Fibroblast of skin of abdomen (primary cell): Measurements from ENCODE around the gene LARGE1.
A peak's percentile ranks its signal among the peaks of the same experiment; 100 is the strongest.

Experiments
- DNase-seq: peaks from one replicate; pipeline ENCODE4 v3.0.0-alpha.2; 2013

Gene LARGE1

GRCh38 chr22:33656808-33657628 is 263.3 kb downstream of the LARGE1 start:
- DNase-seq = peak; percentile 29

GRCh38 chr22:33654173-33654895 is 265.9 kb downstream of the LARGE1 start:
- no peak for DNase-seq

GRCh38 chr22:33653532-33654063 is 266.7 kb downstream of the LARGE1 start:
- DNase-seq = no peak

- peak; percentile 39 for DNase-seq
Measured at GRCh38 chr22:33652615-33653014, 267.7 kb downstream of the LARGE1 start.

- no peak for DNase-seq
Measured at GRCh38 chr22:33650244-33650643, 270.0 kb downstream of the LARGE1 start.

- no peak for DNase-seq
Measured at GRCh38 chr22:33648478-33648877, 271.8 kb downstream of the LARGE1 start.

- DNase-seq = no peak
Measured at GRCh38 chr22:33640900-33641299, 279.4 kb downstream of the LARGE1 start.

GRCh38 chr22:33639588-33640254 is 280.6 kb downstream of the LARGE1 start:
- DNase-seq = no peak

- no peak for DNase-seq
Measured at GRCh38 chr22:33635766-33636165, 284.5 kb downstream of the LARGE1 start.

- no peak for DNase-seq
Measured at GRCh38 chr22:33631777-33632176, 288.5 kb downstream of the LARGE1 start.

- DNase-seq = no peak
Measured at GRCh38 chr22:33625959-33626358, 294.3 kb downstream of the LARGE1 start.

GRCh38 chr22:33620085-33620484 is 300.2 kb downstream of the LARGE1 start:
- DNase-seq = no peak

GRCh38 chr22:33606504-33606903 is 313.8 kb downstream of the LARGE1 start:
- no peak for DNase-seq

- DNase-seq = no peak
Measured at GRCh38 chr22:33605666-33606065, 314.6 kb downstream of the LARGE1 start.

- peak; percentile 72 for DNase-seq
Measured at GRCh38 chr22:33605221-33605620, 315.1 kb downstream of the LARGE1 start.

GRCh38 chr22:33601062-33601461 is 319.2 kb downstream of the LARGE1 start:
- no peak for DNase-seq

GRCh38 chr22:33600595-33600994 is 319.7 kb downstream of the LARGE1 start:
- no peak for DNase-seq

- no peak for DNase-seq
Measured at GRCh38 chr22:33600113-33600512, 320.2 kb downstream of the LARGE1 start.

GRCh38 chr22:33599596-33599995 is 320.7 kb downstream of the LARGE1 start:
- no peak for DNase-seq

GRCh38 chr22:33598821-33599220 is 321.5 kb downstream of the LARGE1 start:
- DNase-seq = peak; percentile 10

GRCh38 chr22:33597274-33597985 is 322.8 kb downstream of the LARGE1 start:
- DNase-seq = no peak

- no peak for DNase-seq
Measured at GRCh38 chr22:33593818-33594217, 326.5 kb downstream of the LARGE1 start.
